Stimulated activated CD4-positive, alpha-beta T cell treated with anti-CD3 and anti-CD28 coated beads, Interleukin-15, amount 100 ng/mL, for 1 hour (primary cell): ENCODE measurements around the gene FRG2.
"Not testable (repeated sequence)": the region's sequence is repeated elsewhere in the genome, so short reads cannot be mapped to it uniquely, and the experiment has no call there.

Experiments
- DNase-seq, 2 donors: peaks; one replicate each; pipeline ENCODE4 v3.0.0-alpha.2; 2020; ENCODE audit warnings: low read depth in 1 of 2, low spot score in 1 of 2

The FRG2 gene

DNA sequence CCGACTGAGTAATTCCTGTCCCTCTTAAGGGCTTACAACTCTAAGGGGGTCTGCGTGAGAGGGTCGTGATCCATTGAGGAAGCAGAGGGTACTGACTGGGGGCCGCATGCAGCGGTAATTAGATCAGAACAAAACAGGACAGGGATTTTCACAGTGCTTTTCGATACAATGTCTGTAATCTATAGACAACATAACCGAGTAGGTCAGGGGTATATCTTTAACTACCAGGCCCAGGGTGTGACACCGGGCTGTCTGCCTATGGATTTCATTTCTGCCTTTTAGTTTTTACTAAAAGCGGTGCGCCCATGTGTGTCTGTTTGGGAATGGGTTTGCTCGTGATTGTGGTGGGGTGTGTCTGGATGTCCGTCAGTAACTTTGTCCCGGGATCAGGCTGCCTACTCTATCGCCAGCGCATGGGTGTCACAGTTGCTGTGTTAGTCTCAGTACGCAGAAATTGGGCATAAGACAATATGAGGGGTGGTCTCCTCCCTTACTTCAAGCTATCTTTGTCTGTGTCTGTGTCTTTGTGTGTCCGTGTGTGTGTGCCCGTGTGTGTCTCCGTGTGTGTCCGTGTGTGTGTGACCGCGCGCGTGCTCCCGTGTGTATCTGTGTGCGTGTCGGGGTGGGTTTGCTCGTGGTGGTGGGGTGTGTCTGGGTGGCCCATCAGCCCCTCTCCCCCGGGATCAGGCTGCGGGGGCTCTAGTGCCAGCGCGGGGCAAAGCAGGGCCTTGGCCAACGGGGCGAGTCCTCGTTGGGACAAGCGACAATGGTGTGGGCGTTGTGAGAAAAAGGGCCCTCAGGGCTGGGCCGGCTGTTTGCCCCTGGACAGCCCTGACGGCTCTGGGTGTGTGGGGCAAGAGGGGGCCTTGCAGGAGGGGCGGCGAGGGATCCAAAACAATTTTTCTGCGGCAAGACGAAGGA is 10.4 kb downstream of the FRG2 start:
- no peak for DNase-seq

DNA sequence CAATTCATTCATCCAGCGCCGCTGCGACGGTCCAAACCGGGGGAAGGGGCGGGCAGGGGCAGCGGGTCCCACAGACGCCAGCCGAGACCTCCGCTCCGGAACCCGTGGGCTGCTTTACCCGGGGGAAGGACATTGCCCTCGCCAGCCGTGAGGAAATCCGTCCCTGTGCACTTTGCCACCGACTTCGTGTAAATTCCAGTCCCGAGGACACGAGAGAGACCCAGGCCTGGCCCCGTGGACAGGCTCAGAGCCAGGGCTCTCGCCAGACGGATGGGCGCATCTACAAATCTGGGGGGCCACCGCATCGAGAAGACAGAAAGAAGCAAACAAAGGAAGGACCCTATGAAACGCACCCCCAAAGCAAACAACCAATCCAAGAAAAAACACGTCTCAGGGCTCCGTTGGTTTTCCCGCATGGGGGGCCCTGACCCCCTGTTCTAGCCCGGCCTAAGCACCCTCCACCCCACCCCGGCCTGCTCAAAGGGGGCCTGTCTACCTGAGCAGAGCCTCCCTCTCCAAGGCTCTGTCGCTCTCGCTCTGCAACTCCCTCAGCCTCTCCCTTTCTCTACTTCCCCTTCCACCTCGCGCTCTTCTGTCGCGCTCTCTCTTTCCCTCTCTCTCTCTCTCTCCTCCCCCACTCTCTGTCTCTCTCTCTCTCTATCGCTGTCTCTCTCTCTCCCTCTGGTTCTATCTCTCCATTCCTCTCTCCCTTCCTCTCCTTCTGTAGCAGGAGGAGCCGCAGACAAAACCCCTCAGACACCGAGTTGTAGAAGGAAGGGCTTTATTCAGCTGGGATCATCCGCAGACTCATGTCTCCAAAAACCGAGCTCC is 11.3 kb downstream of the FRG2 start:
- no peak for DNase-seq

DNA sequence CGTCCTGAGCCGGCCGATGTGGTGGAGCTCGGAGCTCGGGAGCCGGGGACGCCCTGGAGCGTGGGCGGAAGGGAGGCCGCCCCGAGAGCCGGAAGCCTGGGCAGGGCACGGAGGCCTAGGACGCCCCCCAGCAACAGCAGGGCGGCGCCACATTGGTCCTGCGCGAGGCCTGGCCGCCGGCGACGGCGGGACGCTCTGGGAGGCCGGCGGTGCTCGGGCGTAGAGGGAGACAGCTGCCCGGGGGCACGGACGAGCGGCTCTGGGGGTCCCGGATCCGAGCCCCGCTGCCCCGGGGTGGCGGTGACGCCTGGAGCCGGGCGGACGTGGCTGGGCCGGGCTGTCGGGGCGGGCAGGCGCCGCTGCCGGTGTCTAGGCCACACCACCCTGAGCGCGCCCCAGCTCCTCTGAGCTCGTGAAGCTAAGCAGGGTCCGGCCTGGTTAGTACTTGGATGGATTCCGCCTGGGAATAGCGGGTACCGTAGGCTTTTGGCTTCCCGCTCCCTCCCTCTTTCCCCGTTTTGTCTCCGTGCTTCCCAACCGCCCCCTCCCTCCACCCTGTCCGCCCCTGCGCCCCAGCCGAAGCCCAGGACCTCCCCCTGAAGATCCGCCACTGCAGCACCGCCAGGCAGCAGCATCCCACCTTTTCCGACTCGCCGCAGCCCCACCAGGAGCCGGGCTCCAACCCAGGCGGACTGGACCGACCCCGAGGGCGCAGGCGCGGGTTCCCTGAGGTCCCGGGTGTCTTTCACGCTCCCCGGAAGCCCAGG is 12.1 kb downstream of the FRG2 start:
- DNase-seq: no peak

DNA sequence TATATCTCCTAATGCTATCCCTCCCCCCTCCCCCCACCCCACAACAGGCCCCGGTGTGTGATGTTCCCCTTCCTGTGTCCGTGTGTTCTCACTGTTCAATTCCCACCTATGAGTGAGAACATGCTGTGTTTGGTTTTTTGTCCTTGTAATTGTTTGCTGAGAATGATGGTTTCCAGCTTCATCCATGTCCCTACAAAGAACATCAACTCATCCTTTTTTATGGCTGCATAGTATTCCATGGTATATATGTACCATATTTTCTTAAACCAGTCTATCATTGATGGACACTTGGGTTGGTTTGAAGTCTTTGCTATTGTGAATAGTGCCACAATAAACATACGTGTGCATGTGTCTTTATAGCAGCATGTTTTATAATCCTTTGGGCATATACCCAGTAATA is 37.1 kb downstream of the FRG2 start:
- DNase-seq: not testable (repeated sequence)

DNA sequence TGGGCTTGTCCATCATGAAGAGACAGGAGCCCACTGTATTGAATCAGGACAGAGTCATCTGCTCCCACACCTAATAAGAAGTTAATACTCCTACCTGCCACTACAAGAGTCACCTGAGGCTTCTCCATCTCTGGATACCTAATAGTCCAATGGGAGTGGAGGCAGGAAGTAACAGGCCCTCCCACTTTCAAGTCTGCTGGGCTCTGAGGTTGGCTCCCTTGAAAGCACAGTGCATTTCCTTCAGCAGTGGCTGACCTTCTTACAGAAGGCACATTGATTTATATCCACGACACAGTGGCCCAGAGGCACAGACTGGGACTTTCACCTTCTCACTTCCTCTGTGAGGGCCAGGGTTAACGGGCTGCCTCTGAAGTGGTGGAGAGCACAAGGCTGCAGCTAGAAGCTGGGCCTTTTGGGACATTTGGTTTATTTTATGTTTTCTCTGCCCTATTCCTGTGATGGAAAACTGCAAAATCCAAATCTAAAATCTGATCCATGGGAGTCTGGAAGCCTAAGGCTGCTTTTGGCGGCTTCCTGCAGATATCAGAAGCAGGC is 38.1 kb downstream of the FRG2 start:
- no peak for DNase-seq

DNA sequence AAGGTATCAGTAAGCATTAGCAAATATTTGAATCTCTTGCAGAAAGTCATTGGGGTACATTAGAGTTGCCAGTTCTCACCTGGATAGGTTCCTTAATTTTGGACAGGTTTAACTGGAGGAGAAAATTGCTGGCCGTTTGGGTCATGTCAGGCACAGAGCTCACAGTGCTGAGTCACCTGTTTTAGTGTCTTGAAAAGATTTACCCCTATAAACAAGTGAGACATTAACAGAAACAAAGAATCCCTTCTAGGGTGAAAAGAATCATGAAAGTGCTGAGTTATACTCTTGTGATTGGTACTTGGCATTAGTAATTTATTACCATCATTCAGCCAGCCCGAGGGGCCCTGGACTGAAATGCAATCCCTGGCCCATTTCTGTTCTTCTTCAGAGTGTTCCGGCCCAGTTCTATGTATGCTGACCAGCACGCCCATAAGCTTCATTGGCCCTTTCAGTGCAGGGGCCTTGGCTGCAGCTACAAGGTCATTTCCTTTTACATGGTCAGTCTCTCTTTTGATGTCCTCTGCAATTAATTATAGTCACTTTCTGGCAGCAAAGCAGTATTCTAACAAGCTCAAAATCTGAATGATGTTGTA is 41.3 kb downstream of the FRG2 start:
- not testable (repeated sequence) for DNase-seq

DNA sequence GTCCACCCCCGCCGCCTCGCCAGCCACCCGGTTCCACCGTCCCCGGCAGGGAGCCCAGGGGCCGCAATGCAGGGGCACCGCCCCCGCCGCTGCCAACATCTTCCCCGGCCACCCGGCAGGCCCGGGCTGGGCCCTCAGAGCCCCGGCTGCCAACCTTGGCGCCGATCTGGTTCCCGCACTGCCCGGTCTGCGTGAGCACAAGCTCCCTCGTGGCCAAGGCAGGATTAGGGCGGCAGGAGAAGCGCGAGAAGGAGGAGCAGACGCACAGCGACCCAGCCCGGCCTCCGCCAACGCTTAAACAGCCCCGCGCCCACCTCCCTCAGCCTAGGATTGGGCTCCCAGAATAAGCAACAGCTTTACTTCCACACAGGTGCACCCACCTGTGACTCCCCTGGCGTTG is 42.4 kb downstream of the FRG2 start:
- not testable (repeated sequence) for DNase-seq

DNA sequence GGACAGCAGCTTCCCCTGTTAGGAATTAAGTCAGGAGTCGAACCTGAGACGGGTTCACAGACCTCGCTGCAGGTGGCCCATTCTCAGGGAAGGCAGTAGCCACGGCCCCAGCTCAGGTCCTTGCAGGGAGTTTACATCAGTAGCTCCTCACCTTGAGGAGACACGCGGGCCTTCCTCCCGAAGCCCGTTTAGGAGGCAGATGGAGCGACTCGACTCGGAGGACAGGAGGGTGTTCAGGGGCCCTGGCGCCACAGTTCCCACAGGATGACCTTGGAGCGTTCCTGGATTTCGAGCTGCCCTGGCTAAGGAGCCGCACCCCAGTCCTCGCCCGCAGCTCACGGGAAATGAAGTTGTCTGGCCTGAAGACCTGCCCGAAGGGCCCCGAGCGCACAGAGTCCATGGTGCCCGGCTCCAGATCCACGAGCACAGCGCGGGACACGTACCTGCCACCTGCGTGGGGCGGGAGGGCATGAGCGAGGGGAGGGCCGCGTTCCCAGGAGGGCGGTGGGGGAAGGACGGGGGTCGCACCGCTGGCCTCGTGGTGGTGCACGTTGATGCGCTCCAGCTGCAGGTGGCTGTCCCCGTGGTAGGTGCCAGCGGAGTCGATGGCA is 43.0 kb downstream of the FRG2 start:
- DNase-seq: not testable (repeated sequence)

DNA sequence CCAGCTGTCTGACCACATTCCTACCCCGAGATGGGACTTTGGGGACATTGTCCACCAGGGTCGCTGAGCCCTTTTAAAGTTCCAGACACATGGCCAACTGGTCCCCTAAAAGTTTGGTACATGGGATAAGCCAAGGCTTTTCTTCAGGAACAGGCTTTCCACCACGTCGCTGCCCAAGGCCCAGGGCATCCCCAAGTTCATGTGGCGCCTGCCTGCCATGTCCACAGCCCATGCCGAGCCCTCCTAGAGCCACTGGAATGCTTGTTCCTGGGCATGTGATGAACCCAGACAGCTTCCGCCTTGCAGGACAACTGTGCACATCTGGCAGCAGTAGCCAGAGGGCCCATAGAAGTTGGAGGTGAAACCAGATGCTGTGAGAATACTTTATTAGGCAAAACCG is 45.1 kb downstream of the FRG2 start:
- DNase-seq: no peak

DNA sequence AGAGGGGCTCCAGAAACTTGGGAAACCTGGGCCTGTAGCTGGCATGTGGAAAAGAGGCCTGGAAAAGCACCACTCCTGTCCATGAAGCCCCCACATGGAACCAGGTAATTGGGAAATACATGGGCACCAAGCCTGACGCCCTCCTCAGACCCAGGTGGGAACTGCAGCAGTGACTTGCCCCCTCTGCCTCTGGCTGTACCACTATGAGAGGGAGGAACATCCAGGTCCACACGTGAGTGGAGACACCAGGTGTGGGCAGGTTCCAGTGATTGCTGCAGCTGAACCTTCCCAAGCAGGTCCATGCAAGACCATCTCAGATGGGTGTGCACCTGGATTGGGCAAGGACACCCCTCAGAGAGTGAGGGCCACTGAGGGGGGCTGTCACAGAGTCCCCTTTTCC is 46.8 kb downstream of the FRG2 start:
- not testable (repeated sequence) for DNase-seq

DNA sequence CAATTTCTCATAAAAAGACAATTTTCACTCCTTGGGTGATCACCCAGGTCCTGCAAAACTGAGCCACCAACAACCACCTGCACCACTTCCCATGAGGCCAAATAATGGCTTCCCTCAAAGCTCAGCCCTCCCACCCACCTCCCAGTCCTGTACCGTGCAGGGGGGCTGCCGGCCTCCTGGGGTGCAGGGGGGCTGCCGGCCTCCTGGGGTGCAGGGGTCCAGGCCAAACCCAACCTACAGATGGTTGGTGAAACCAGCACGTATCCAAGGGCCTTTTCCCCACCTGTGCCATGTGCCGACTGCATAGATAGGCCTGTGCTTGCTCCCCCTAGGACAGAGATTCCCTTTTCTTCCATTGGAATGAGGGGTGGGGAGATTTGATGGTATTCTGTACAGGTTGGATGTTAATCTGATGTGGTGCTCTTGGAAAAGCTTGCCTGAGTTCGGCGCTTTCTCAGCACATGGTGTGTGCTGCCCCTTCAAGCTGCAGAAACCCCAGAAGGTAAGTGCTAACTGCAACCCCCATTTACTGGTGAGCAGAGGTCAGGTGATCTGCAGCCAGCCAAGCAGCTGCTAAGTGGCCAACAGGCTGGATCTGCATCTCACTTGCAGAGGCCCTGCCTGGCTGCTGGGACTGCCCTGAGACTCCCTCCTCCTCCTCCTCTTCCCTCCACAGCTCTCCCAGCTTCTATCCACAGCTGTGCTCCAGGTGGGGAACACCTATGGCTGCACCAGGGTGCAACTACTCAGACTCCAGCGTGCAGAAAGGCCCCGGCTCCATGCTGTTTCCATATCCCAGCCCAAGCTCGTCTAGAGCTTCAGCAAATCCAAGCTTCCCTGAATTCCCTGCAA is 47.6 kb downstream of the FRG2 start:
- DNase-seq: no peak
